GM12874 (cell line): ENCODE results near the gene SEMA3E.

ENCODE experiments used
- CTCF ChIP-seq: IDR thresholded peaks from 2 replicates; pipeline ENCODE4 v1.5.1; 2011; ENCODE audit warnings: low read depth, mild to moderate bottlenecking, control low read depth, low read length, moderate library complexity; ENCODE audit not compliant: insufficient read depth

SEMA3E gene

GRCh38 chr7:83355143-83355542, 293.8 kb downstream of the SEMA3E start:
- no peak for TF ChIP-seq CTCF

GRCh38 chr7:83347945-83348444, 300.9 kb downstream of the SEMA3E start:
- TF ChIP-seq CTCF, result no peak

- TF ChIP-seq CTCF, result no peak
Observed at GRCh38 chr7:83339907-83340306, 309.0 kb downstream of the SEMA3E start.

- no peak for TF ChIP-seq CTCF
Observed at GRCh38 chr7:83338277-83338950, 310.5 kb downstream of the SEMA3E start.

GRCh38 chr7:83337050-83337449, 311.9 kb downstream of the SEMA3E start:
- no peak for TF ChIP-seq CTCF

- no peak for TF ChIP-seq CTCF
Observed at GRCh38 chr7:83326223-83326622, 322.7 kb downstream of the SEMA3E start.

- no peak for TF ChIP-seq CTCF
Observed at GRCh38 chr7:83325083-83325482, 323.9 kb downstream of the SEMA3E start.
